ENCODE measurements around the gene PHF19.

Gene PHF19

GRCh38 chr9:120891884-120892747, 15.1 kb upstream of the PHF19 start:
- DNase-seq (ENCODE audit: low read depth in 2 of 2) = no peak

- no peak for DNase-seq (ENCODE audit: low read depth in 2 of 2)
These were observed 14.4 kb upstream of the PHF19 start for GRCh38 chr9:120891245-120891883.

GRCh38 chr9:120890320-120891244, 13.6 kb upstream of the PHF19 start:
- no peak for DNase-seq (ENCODE audit: low read depth in 2 of 2)

GRCh38 chr9:120889606-120890271, 12.8 kb upstream of the PHF19 start:
- DNase-seq (ENCODE audit: low read depth in 2 of 2) = no peak

GRCh38 chr9:120888626-120889025, 11.6 kb upstream of the PHF19 start:
- DNase-seq (ENCODE audit: low read depth in 2 of 2) = no peak

GRCh38 chr9:120886490-120886967, 9.5 kb upstream of the PHF19 start:
- no peak for DNase-seq (ENCODE audit: low read depth in 2 of 2)

- DNase-seq (ENCODE audit: low read depth in 2 of 2) = no peak
These were observed 9.0 kb upstream of the PHF19 start for GRCh38 chr9:120885958-120886357.

GRCh38 chr9:120885457-120885856, 8.5 kb upstream of the PHF19 start:
- no peak for DNase-seq (ENCODE audit: low read depth in 2 of 2)

GRCh38 chr9:120883608-120883996, 6.6 kb upstream of the PHF19 start:
- DNase-seq (ENCODE audit: low read depth in 2 of 2) = no peak

- DNase-seq (ENCODE audit: low read depth in 2 of 2) = no peak
These were observed 6.1 kb upstream of the PHF19 start for GRCh38 chr9:120882935-120883607.

- DNase-seq (ENCODE audit: low read depth in 2 of 2) = no peak
These were observed 2.5 kb upstream of the PHF19 start for GRCh38 chr9:120879446-120879845.

GRCh38 chr9:120878188-120879130, 1.5 kb upstream of the PHF19 start:
- no peak for DNase-seq (ENCODE audit: low read depth in 2 of 2)

GRCh38 chr9:120877276-120878034, 467 bp upstream of the PHF19 start:
- DNase-seq (ENCODE audit: low read depth in 2 of 2) = peak; percentile 68 to 70

- peak; percentile 86 to 90 for DNase-seq (ENCODE audit: low read depth in 2 of 2)
These were observed 790 bp downstream of the PHF19 start for GRCh38 chr9:120875954-120876841.

- no peak for DNase-seq (ENCODE audit: low read depth in 2 of 2)
These were observed 1.4 kb downstream of the PHF19 start for GRCh38 chr9:120875643-120875953.

- no peak for DNase-seq (ENCODE audit: low read depth in 2 of 2)
These were observed 1.8 kb downstream of the PHF19 start for GRCh38 chr9:120875195-120875565.

GRCh38 chr9:120874226-120875194, 2.5 kb downstream of the PHF19 start:
- no peak for DNase-seq (ENCODE audit: low read depth in 2 of 2)
